Effector memory CD4-positive, alpha-beta T cell (primary cell): ENCODE results near the gene C12orf60.

ENCODE experiments used
- DNase-seq, 3 donors: peaks; one replicate each; pipeline ENCODE4 v3.0.0-alpha.2; 2020
- H3K27ac ChIP-seq: 2 replicates; pipeline ENCODE4 v1.7.0; 2013; ENCODE audit warnings: mild to moderate bottlenecking, low read length, moderate library complexity; ENCODE audit not compliant: insufficient read depth, poor library complexity, severe bottlenecking
- H3K27me3 ChIP-seq: replicated peaks from 2 replicates; pipeline ENCODE4 v1.7.0; 2013; ENCODE audit warnings: mild to moderate bottlenecking, low read length; ENCODE audit not compliant: insufficient read depth, control insufficient read depth, poor library complexity, severe bottlenecking
- H3K36me3 ChIP-seq: 2 replicates; pipeline ENCODE4 v1.7.0; 2013; ENCODE audit warnings: mild to moderate bottlenecking, low read length, moderate library complexity; ENCODE audit not compliant: control insufficient read depth, insufficient read depth
- H3K4me1 ChIP-seq: 2 replicates; pipeline ENCODE4 v1.7.0; 2013; ENCODE audit warnings: low read length, mild to moderate bottlenecking; ENCODE audit not compliant: control insufficient read depth, insufficient read depth, poor library complexity, severe bottlenecking
- H3K4me3 ChIP-seq: 2 replicates; pipeline ENCODE4 v1.7.0; 2013; ENCODE audit warnings: low read length, low read depth, mild to moderate bottlenecking; ENCODE audit not compliant: insufficient read depth, poor library complexity, severe bottlenecking
- H3K9me3 ChIP-seq: 2 replicates; pipeline ENCODE4 v1.7.0; 2013; ENCODE audit warnings: mild to moderate bottlenecking, low read length, moderate library complexity; ENCODE audit not compliant: control insufficient read depth

The C12orf60 gene

DNA sequence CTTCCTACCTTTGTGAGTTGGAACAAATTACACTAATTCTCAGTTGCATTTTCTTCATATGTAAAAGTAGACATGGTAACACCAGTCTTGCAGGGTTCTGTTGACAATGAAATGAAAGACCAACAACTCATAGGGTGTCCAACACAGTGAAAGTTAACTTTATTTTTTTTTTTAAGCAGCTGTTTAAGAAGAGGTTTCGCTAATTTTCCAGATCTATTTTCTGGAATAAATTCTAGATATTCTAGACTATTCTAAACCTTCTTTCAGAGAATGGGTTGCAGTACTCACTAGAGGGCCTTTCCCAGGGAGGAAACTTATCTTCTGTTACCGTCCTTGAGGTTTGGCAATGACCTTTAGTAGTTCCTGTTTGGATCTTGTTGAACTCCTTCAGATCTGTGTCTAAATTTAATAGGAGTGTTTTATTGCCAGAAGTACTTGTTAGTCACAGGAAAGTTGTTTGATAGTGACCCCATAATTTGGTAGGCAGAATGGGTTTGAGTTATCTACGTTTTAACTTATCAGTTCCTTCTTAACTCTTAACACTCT, 42.6 kb downstream of the C12orf60 start:
- no peak overlapping the region for H3K4me3 ChIP-seq
- H3K36me3 ChIP-seq: no peaks in the 10 kb centered on the region
- DNase-seq: no peak
- no peaks in the 10 kb centered on the region for H3K4me1 ChIP-seq
- no peaks in the 10 kb centered on the region for H3K9me3 ChIP-seq
- H3K27me3 ChIP-seq: no peaks in the 10 kb centered on the region
- H3K27ac ChIP-seq: no peak overlapping the region

- H3K27ac ChIP-seq: no peak overlapping the region
- no peak for DNase-seq
- no peaks in the 10 kb centered on the region for H3K36me3 ChIP-seq
- H3K9me3 ChIP-seq: no peaks in the 10 kb centered on the region
- H3K4me1 ChIP-seq: no peaks in the 10 kb centered on the region
- H3K27me3 ChIP-seq: no peaks in the 10 kb centered on the region
- no peak overlapping the region for H3K4me3 ChIP-seq
Observed at GRCh38 chr12:14846876-14847580, 43.6 kb downstream of the C12orf60 start.

- H3K27ac ChIP-seq: no peak overlapping the region
- no peaks in the 10 kb centered on the region for H3K27me3 ChIP-seq
- H3K4me3 ChIP-seq: no peak overlapping the region
- no peaks in the 10 kb centered on the region for H3K9me3 ChIP-seq
- H3K4me1 ChIP-seq: no peaks in the 10 kb centered on the region
- DNase-seq: no peak
- H3K36me3 ChIP-seq: no peaks in the 10 kb centered on the region
Observed at GRCh38 chr12:14849661-14850060, 46.2 kb downstream of the C12orf60 start.

DNA sequence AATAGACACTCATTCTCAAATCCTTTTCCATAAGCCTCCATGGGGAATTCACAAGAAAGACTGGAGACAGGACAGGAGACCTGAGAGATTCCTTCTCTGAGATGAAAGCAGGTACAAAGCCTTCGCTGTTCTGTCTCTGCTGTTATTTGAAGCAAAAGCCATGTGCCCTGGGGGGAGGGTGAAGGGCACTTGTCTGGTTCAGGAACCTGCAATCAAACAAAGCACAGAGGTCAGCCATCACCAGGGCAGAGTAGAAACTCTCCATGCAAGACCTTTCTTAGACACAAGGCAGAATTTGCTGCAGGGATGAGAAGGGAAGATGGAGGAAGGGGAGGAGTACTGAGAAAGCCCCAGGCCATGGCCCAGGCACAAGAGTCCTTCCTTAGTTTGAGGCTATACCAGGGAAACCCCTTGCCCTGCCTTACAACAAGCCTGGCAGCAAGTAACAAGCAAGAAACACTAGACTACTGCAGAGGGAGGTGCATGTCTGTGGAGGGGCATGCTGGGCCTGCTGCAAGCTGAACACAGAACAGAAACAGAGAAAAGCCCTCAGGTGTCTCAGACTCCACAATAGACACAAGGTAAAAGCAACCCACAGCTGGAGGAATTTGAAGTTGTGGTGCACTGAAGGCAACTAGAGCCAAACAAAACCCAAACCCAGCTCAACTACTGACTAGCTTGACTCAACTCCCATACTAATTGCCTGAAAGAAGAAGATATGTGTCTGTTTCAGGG, 47.6 kb downstream of the C12orf60 start:
- Histone ChIP-seq H3K36me3 (no peaks in the 10 kb centered on the region), H3K27ac (no peak overlapping the region), H3K4me3 (no peak overlapping the region), H3K4me1 (no peaks in the 10 kb centered on the region), H3K9me3 (no peaks in the 10 kb centered on the region), H3K27me3 (no peaks in the 10 kb centered on the region)
- DNase-seq: no peak

GRCh38 chr12:14852880-14853279, 49.4 kb downstream of the C12orf60 start:
- Histone ChIP-seq H3K36me3 (no peaks in the 10 kb centered on the region), H3K27me3 (no peaks in the 10 kb centered on the region), H3K4me3 (no peak overlapping the region), H3K27ac (no peak overlapping the region), H3K9me3 (no peaks in the 10 kb centered on the region), H3K4me1 (no peaks in the 10 kb centered on the region)
- no peak for DNase-seq

GRCh38 chr12:14853961-14854360, 50.5 kb downstream of the C12orf60 start:
- Histone ChIP-seq H3K27ac (no peak overlapping the region), H3K4me1 (no peaks in the 10 kb centered on the region), H3K36me3 (no peaks in the 10 kb centered on the region), H3K27me3 (no peaks in the 10 kb centered on the region), H3K9me3 (no peaks in the 10 kb centered on the region), H3K4me3 (no peak overlapping the region)
- no peak for DNase-seq

- no peak for DNase-seq
- no peaks in the 10 kb centered on the region for H3K36me3 ChIP-seq
- H3K4me3 ChIP-seq: no peak overlapping the region
- no peak overlapping the region for H3K27ac ChIP-seq
- no peaks in the 10 kb centered on the region for H3K27me3 ChIP-seq
- H3K4me1 ChIP-seq: no peaks in the 10 kb centered on the region
- H3K9me3 ChIP-seq: no peaks in the 10 kb centered on the region
Observed at GRCh38 chr12:14854586-14855183, 51.2 kb downstream of the C12orf60 start.

DNA sequence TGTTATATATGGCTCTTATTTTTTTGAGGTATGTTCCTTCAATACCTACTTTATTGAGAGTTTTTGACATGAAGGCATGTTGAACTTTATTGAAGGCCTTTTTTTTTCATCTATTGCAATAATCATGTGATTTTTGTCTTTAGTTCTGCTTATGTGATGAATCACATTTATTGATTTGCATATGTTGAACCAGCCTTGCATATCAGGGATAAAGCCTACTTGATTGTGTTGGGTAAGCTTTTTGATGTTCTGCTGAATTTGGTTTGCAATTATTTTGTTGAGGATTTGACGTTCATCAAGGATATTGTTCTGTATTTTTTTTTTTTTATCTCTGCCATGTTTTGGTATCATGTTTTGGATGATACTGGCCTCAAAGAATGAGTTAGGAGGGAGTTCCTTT, 55.0 kb downstream of the C12orf60 start:
- no peak overlapping the region for H3K27ac ChIP-seq
- no peak overlapping the region for H3K4me3 ChIP-seq
- no peaks in the 10 kb centered on the region for H3K27me3 ChIP-seq
- DNase-seq: no peak
- H3K36me3 ChIP-seq: no peaks in the 10 kb centered on the region
- H3K4me1 ChIP-seq: no peaks in the 10 kb centered on the region
- no peaks in the 10 kb centered on the region for H3K9me3 ChIP-seq

DNA sequence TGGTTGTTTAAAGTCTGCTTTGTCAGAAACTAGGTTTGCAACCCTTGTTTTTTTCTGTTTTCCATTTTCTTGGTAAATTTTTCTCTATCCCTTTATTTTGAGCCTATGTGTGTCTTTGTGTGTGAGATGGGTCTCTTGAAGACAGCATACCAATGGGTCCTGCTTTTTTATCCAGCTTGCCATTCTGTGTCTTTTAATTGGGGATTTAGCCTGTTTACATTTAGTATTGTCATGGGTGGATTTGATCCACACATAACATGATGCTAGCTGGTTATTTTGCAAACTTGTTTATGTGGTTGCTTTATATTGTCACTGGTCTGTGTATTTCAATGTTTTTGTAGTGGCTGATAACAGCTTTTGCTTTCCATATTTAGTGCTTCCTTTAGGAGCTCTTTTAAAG, 57.0 kb downstream of the C12orf60 start:
- Histone ChIP-seq H3K9me3 (no peaks in the 10 kb centered on the region), H3K4me1 (no peaks in the 10 kb centered on the region), H3K27me3 (no peaks in the 10 kb centered on the region), H3K36me3 (no peaks in the 10 kb centered on the region), H3K4me3 (no peak overlapping the region), H3K27ac (no peak overlapping the region)
- DNase-seq: no peak
